Suprapubic skin (tissue), 4 donors: ENCODE measurements around the gene ABHD1.

ENCODE experiments used
- CTCF ChIP-seq, 2 donors: fragments of 200-600 bp in 1 of 2; fragments of 450-650 bp in 1 of 2; sonication (generic) in 1 of 2; IDR thresholded peaks; one replicate each; pipeline ENCODE4 v1.5.1; 2016 to 2019; ENCODE audit warnings: antibody characterized with exemption in 2 of 2, mild to moderate bottlenecking in 1 of 2, moderate library complexity in 1 of 2
- EP300 ChIP-seq: sonication (generic); formaldehyde crosslinking; IDR thresholded peaks from one replicate; pipeline ENCODE4 v1.6.1; 2017; ENCODE audit warnings: antibody characterized with exemption
- POLR2A ChIP-seq, 2 donors: fragments of 450-650 bp; IDR thresholded peaks; one replicate each; pipeline ENCODE4 v1.6.1; 2017; ENCODE audit warnings: antibody characterized with exemption in 2 of 2, mild to moderate bottlenecking in 2 of 2, moderate library complexity in 2 of 2
- POLR2AphosphoS5 ChIP-seq, 3 donors: sonication (generic); formaldehyde crosslinking; IDR thresholded peaks; one replicate each; pipeline ENCODE4 v1.6.1; 2017; ENCODE audit warnings: antibody characterized with exemption in 3 of 3

- TF ChIP-seq CTCF (IDR thresholded peaks at IDR 0.05) (no peak), EP300 (no peak), POLR2AphosphoS5 (IDR thresholded peaks at IDR 0.05) (no peak), POLR2A (IDR thresholded peaks at IDR 0.05) (no peak)
Measured at GRCh38 chr2:27179344-27180000, 55.9 kb downstream of the ABHD1 start.
